ENCODE data around the gene YEATS4. TPM values are rescaled to one million over a fixed set of nuclear protein-coding genes. Genes with fewer than 3 reads are reported as not detected.

The YEATS4 gene
- total and polyA plus RNA-seq, 12 donors = 5.6 to 57.9 (median 16.4) TPM

DNA sequence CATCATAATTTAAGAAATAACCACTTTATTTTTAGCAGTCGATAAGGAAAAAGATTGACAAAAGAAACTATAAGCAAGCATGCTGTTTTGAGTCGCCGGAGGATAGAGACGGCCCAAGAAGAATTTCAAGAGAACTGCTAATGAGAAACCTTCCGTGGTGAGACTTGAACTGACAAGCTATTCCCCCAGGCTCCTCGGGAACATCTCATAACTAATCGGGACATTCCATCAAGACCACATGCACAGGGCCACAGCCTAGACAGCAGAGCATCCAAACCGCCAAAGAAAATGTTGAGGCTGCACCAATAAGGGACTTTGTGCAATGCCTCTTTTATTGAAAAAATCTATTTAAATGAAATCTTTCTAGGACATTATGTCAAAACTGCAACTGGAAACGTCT, 51.0 kb downstream of the YEATS4 start:
- Histone ChIP-seq H3K27me3 (no peaks in the 10 kb centered on the region), H3K9me3 (replicated peaks in 1 of 3) (no peaks in the 10 kb centered on the region), H3K36me3 (replicated peaks in 1 of 2) (no peaks in the 10 kb centered on the region), H3K4me1 (replicated peaks in 1 of 2) (peaks cover 0 to 3% of the 10 kb centered on the region in 2 donors), H3K27ac (no peak overlapping the region), H3K4me3 (no peak overlapping the region)
- no peak for DNase-seq
- intact Hi-C loops (cut with DNase I) = no loop called here
- 81 to 91% (median 86%) methylated on average over 9 of the region's 9 CpGs for WGBS, 4 donors
- TF ChIP-seq POLR2A (IDR thresholded peaks at IDR 0.05) (no peak), CTCF (IDR thresholded peaks at IDR 0.05) (no peak)

DNA sequence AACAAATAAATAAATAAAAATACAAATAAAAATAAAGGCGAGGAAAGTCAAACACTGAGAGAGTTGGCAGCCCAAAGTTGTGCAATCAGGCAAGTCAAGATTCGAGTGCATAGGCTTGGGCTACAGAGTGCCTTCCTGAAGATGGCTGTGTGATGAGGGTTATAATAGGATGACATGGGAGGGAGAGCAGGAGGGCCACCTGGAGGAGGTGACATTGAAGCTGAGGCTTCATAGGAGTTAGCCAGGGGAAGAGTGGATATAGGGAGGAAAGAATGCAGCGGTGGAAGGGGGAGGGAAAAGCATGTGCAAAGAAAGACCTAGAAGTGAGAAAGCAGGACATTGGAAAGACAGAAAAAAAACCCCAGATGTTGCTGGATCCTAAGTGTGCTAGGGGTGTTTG, 53.1 kb downstream of the YEATS4 start:
- intact Hi-C loops (cut with DNase I) = no loop called here
- no peak overlapping the region for H3K27ac ChIP-seq
- no peaks in the 10 kb centered on the region for H3K36me3 ChIP-seq (replicated peaks in 1 of 2)
- no peak for DNase-seq
- WGBS, 4 donors = 89 to 96% (median 91%) methylated on average over 3 of the region's 3 CpGs
- no peaks in the 10 kb centered on the region for H3K27me3 ChIP-seq
- H3K9me3 ChIP-seq (replicated peaks in 1 of 3) = no peaks in the 10 kb centered on the region
- TF ChIP-seq POLR2A (IDR thresholded peaks at IDR 0.05) (no peak), CTCF (IDR thresholded peaks at IDR 0.05) (no peak)
- no peak overlapping the region for H3K4me3 ChIP-seq
- H3K4me1 ChIP-seq (replicated peaks in 1 of 2) = peaks cover 0 to 4% of the 10 kb centered on the region in 2 donors

DNA sequence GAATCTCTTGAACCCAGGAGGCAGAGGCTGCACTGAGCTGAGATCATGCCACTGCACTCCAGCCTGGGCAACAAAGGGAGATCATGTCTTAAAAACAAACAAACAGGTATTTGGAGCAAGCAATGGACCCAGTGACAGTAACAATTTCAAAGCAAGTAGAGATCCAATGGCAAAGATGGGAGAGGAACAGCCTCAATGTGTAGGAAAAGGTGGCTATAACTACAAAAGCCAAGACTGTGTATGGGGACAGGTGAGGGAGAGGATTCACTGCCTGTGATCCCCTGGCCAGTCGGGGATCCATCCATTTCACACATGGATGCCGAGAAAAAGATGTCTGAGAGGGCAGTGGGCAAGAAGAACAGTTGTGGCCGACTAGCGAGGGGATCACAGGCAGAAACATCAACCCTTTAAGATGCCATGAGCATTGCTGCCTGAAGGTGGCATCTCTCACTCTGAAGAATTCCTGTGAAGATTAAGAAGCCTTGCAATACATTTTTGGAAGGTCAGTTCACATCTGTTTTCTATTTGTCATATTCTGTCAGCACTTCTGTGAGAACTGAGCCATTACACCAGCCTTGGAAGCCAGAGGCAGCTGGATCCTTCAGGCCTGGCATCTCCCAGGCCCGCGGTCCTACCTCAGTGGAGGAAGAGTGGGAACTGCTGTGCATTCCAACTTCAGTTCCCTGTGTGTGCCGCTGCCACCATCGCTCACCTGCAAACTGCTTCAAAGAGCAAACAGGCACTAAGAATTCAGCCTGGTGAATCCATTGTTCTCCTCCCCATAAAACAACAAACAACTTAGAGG, 56.1 kb downstream of the YEATS4 start:
- H3K4me3 ChIP-seq = no peak overlapping the region
- DNase-seq = peak; percentile 38 to 89 (median 63)
- no peaks in the 10 kb centered on the region for H3K9me3 ChIP-seq (replicated peaks in 1 of 3)
- no peak for TF ChIP-seq POLR2A (IDR thresholded peaks at IDR 0.05)
- TF ChIP-seq CTCF (IDR thresholded peaks at IDR 0.05) = peak; percentile 47 to 92 (median 84)
- WGBS, 4 donors = 29 to 38% (median 33%) methylated on average over 8 of the region's 8 CpGs
- peaks cover 0 to 4% of the 10 kb centered on the region in 2 donors for H3K4me1 ChIP-seq (replicated peaks in 1 of 2)
- H3K27ac ChIP-seq = peak overlapping the region in 1 of 5 donors; percentile 55
- intact Hi-C loops (cut with DNase I) = no loop called here
- H3K36me3 ChIP-seq (replicated peaks in 1 of 2) = no peaks in the 10 kb centered on the region
- H3K27me3 ChIP-seq = no peaks in the 10 kb centered on the region

- DNase-seq = no peak
- 92 to 95% (median 94%) methylated on average over 5 of the region's 5 CpGs for WGBS, 4 donors
- intact Hi-C loops (cut with DNase I) = no loop called here
- Histone ChIP-seq H3K4me3 (no peak overlapping the region), H3K36me3 (replicated peaks in 1 of 2) (no peaks in the 10 kb centered on the region), H3K27ac (no peak overlapping the region), H3K9me3 (replicated peaks in 1 of 3) (no peaks in the 10 kb centered on the region), H3K4me1 (replicated peaks in 1 of 2) (peaks cover 0 to 4% of the 10 kb centered on the region in 2 donors), H3K27me3 (no peaks in the 10 kb centered on the region)
- TF ChIP-seq POLR2A (IDR thresholded peaks at IDR 0.05) (no peak), CTCF (IDR thresholded peaks at IDR 0.05) (no peak)
Measured at GRCh38 chr12:69417231-69417630, 57.7 kb downstream of the YEATS4 start.
